ENCODE results near the gene ELFN2.
A peak's percentile ranks its signal among the peaks of the same experiment; 100 is the strongest.

The ELFN2 gene

GRCh38 chr22:37442135-37442534 lies 14.9 kb upstream of the ELFN2 start:
- no peaks in the 10 kb centered on the region for H3K36me3 Mint-ChIP-seq (ENCODE audit: low read depth)
- H3K27ac Mint-ChIP-seq: no peak overlapping the region
- no peak overlapping the region for H3K4me3 Mint-ChIP-seq
- H3K9me3 Mint-ChIP-seq: peaks cover 20% of the 10 kb centered on the region
- no peak for DNase-seq
- H3K4me1 Mint-ChIP-seq: peaks cover 10% of the 10 kb centered on the region
- peaks cover 63% of the 10 kb centered on the region for H3K27me3 Mint-ChIP-seq (ENCODE audit: low read depth, poor library complexity)
- no peak for TF ChIP-seq CTCF (IDR thresholded peaks at IDR 0.05)

GRCh38 chr22:37440875-37441274 lies 13.6 kb upstream of the ELFN2 start:
- H3K27me3 Mint-ChIP-seq (ENCODE audit: low read depth, poor library complexity): peaks cover 53% of the 10 kb centered on the region
- TF ChIP-seq CTCF (IDR thresholded peaks at IDR 0.05): no peak
- no peak for DNase-seq
- H3K9me3 Mint-ChIP-seq: peaks cover 20% of the 10 kb centered on the region
- H3K27ac Mint-ChIP-seq: no peak overlapping the region
- peaks cover 14% of the 10 kb centered on the region for H3K4me1 Mint-ChIP-seq
- H3K36me3 Mint-ChIP-seq (ENCODE audit: low read depth): no peaks in the 10 kb centered on the region
- H3K4me3 Mint-ChIP-seq: no peak overlapping the region

GRCh38 chr22:37439347-37439746 lies 12.1 kb upstream of the ELFN2 start:
- Mint-ChIP-seq H3K9me3 (peaks cover 20% of the 10 kb centered on the region), H3K27me3 (ENCODE audit: low read depth, poor library complexity) (peaks cover 43% of the 10 kb centered on the region), H3K4me1 (peaks cover 24% of the 10 kb centered on the region), H3K36me3 (ENCODE audit: low read depth) (no peaks in the 10 kb centered on the region), H3K27ac (no peak overlapping the region), H3K4me3 (no peak overlapping the region)
- no peak for TF ChIP-seq CTCF (IDR thresholded peaks at IDR 0.05)
- DNase-seq: no peak

- no peak overlapping the region for H3K4me3 Mint-ChIP-seq
- H3K27ac Mint-ChIP-seq: no peak overlapping the region
- peaks cover 41% of the 10 kb centered on the region for H3K4me1 Mint-ChIP-seq
Observed at GRCh38 chr22:37435970-37436603, 8.8 kb upstream of the ELFN2 start.

GRCh38 chr22:37433786-37434185 lies 6.5 kb upstream of the ELFN2 start:
- TF ChIP-seq CTCF (IDR thresholded peaks at IDR 0.05): no peak
- H3K9me3 Mint-ChIP-seq: peaks cover 4% of the 10 kb centered on the region
- H3K27ac Mint-ChIP-seq: no peak overlapping the region
- peak; percentile 45 for DNase-seq
- no peak overlapping the region for H3K4me3 Mint-ChIP-seq
- H3K36me3 Mint-ChIP-seq (ENCODE audit: low read depth): no peaks in the 10 kb centered on the region
- peaks cover 41% of the 10 kb centered on the region for H3K4me1 Mint-ChIP-seq
- peaks cover 38% of the 10 kb centered on the region for H3K27me3 Mint-ChIP-seq (ENCODE audit: low read depth, poor library complexity)

More at GRCh38 chr22:37435970-37436603, 8.8 kb upstream of the ELFN2 start:
- H3K36me3 Mint-ChIP-seq (ENCODE audit: low read depth): no peaks in the 10 kb centered on the region
- no peak for TF ChIP-seq CTCF (IDR thresholded peaks at IDR 0.05)
- DNase-seq: no peak
- peaks cover 32% of the 10 kb centered on the region for H3K27me3 Mint-ChIP-seq (ENCODE audit: low read depth, poor library complexity)
- H3K9me3 Mint-ChIP-seq: peaks cover 13% of the 10 kb centered on the region

- Mint-ChIP-seq H3K27ac (no peak overlapping the region), H3K36me3 (ENCODE audit: low read depth) (no peaks in the 10 kb centered on the region), H3K9me3 (peaks cover 4% of the 10 kb centered on the region), H3K4me3 (no peak overlapping the region), H3K4me1 (peaks cover 41% of the 10 kb centered on the region), H3K27me3 (ENCODE audit: low read depth, poor library complexity) (peaks cover 46% of the 10 kb centered on the region)
- DNase-seq: no peak
- TF ChIP-seq CTCF (IDR thresholded peaks at IDR 0.05): no peak
Observed at GRCh38 chr22:37432708-37433054, 5.4 kb upstream of the ELFN2 start.
